ENCODE measurements around the gene GNL3. TPM values are rescaled to one million over a fixed set of nuclear protein-coding genes. Genes with fewer than 3 reads are reported as not detected.

Gene GNL3
- total RNA-seq, 1 donor from 2014 or later: 232 TPM

GRCh38 chr3:52690560-52690959, 4.7 kb downstream of the GNL3 start:
- no peak for TF ChIP-seq CTCF (IDR thresholded peaks at IDR 0.05; ENCODE audit: insufficient read depth, low read length, severe bottlenecking)
- no peak overlapping the region for H3K4me3 ChIP-seq (ENCODE audit: low read depth, low read length)
- no peaks in the 10 kb centered on the region for H3K27me3 ChIP-seq (ENCODE audit: control insufficient read depth, insufficient read depth, low read length)
- H3K36me3 ChIP-seq (ENCODE audit: control insufficient read depth, insufficient read depth, low read length): peaks cover 44% of the 10 kb centered on the region
- FAIRE-seq (no peak), DNase-seq (ENCODE audit: low read depth) (no peak)

- no peaks in the 10 kb centered on the region for H3K27me3 ChIP-seq (ENCODE audit: control insufficient read depth, insufficient read depth, low read length)
Observed at GRCh38 chr3:52693071-52693470, 7.2 kb downstream of the GNL3 start.

DNA sequence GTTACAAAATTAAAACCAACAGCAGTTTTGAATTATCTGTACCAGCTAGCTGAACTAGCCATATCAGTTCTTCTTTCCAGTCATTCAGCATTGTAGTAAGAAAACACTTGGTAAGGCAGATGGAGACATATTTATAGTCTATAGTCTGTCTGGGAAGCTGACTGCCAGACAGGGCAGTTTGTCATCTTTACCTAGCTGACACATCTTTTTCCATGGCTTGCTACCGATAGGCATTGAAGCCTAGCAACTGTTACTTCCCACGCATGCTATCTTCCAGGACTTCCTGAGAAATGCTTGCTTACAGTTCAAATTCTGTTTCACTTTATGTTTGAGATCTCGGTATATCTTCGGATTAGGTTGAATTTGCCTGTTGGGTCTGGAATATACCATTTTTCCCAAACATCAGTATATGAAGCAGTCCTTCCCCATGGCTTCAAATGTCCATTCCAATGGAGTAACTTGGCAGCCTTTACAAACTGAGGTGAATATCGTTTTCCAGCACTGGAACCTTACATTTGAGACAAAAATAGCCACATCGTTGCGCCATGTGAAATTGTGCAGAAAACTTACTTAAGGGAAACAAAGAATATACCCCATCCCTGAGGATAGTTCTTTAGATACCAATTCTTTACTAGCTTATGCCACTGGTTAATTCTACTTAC, 8.8 kb downstream of the GNL3 start:
- no peak for DNase-seq (ENCODE audit: low read depth)
- no peaks in the 10 kb centered on the region for H3K27me3 ChIP-seq (ENCODE audit: control insufficient read depth, insufficient read depth, low read length)
- FAIRE-seq: no peak
- H3K4me3 ChIP-seq (ENCODE audit: low read depth, low read length): no peak overlapping the region
- TF ChIP-seq CTCF (IDR thresholded peaks at IDR 0.05; ENCODE audit: insufficient read depth, low read length, severe bottlenecking): no peak
- peaks cover 25% of the 10 kb centered on the region for H3K36me3 ChIP-seq (ENCODE audit: control insufficient read depth, insufficient read depth, low read length)

More at GRCh38 chr3:52693071-52693470, 7.2 kb downstream of the GNL3 start:
- no peak overlapping the region for H3K4me3 ChIP-seq (ENCODE audit: low read depth, low read length)
- no peak for TF ChIP-seq CTCF (IDR thresholded peaks at IDR 0.05; ENCODE audit: insufficient read depth, low read length, severe bottlenecking)
- DNase-seq (ENCODE audit: low read depth) (no peak), FAIRE-seq (no peak)
- peaks cover 38% of the 10 kb centered on the region for H3K36me3 ChIP-seq (ENCODE audit: control insufficient read depth, insufficient read depth, low read length)

DNA sequence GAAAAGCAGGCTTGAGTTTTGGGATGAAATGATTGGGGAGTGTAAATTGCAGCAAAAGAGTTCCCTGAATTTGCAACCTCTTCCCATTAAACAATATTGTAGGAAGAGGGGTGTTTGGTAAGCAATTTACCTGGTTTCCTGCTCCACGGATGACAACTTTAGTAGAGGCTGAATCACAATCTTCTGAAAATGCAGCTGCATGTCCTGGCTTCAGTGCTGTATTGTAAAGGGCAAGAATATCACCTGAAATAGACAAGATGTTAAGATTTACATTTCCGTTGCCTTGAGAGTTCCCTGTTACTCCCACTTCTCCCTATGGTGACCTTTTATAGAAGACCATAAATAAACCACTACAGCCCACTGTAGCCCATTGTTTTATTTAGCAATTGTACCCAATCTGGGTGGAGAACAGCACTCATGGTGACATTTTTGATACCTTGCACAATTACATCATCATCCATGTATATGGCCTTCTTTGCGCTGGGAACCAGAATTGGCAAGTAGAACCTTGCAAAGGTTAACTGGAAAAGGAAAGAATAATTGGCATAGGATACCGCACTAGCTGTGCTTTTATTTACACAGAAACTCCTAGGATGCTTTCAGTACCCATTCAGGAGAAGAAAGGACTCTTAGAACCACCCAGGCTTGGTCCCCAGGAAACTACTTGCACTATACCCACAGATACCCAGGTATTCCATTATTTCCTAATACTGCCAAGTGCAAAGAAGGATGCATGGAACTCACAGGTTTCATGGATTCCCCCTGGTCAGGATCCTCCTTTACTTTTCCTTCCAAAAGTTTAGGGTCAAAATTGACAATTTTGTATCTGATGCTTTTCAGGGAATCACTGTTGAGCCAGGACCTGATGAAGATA, 10.2 kb downstream of the GNL3 start:
- FAIRE-seq (no peak), DNase-seq (ENCODE audit: low read depth) (no peak)
- H3K36me3 ChIP-seq (ENCODE audit: control insufficient read depth, insufficient read depth, low read length): peaks cover 20% of the 10 kb centered on the region
- no peak overlapping the region for H3K4me3 ChIP-seq (ENCODE audit: low read depth, low read length)
- TF ChIP-seq CTCF (IDR thresholded peaks at IDR 0.05; ENCODE audit: insufficient read depth, low read length, severe bottlenecking): no peak
- no peaks in the 10 kb centered on the region for H3K27me3 ChIP-seq (ENCODE audit: control insufficient read depth, insufficient read depth, low read length)

DNA sequence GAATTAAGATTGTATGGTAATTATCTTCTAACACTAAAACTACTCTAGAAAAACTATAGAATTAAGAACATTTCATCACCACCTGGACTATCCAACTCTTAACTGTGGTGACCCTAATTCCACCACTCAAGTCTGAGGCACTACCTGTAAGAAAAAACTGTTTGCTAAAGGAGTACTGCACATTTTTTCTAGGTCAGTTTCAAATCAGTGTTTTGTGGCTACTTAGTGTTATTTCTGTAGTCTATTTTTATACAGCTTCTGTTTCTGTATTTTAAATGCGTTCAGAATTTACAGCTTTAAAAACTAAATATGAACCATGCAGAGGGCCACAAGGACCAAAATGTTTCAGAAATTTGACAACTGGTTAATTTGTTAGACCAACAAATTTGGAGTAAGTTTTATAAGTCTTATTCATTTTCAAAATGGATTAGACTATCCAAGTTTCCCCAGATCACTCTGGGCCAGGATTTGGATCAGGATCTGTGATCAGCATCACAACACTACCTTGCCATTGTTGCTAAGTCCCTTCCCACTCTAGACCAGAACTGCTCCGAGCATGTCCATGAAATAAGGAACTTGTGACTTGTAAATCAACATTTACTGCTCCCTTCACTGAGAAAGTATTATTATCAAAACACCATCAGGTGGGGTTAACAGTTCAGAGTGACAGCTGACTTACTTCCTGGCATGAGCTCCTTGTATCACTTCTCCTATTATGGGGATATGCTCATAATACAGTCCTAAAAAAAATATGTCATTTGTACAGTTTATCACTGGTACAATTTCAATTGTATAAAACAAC, 11.2 kb downstream of the GNL3 start:
- no peak overlapping the region for H3K4me3 ChIP-seq (ENCODE audit: low read depth, low read length)
- peaks cover 19% of the 10 kb centered on the region for H3K36me3 ChIP-seq (ENCODE audit: control insufficient read depth, insufficient read depth, low read length)
- TF ChIP-seq CTCF (IDR thresholded peaks at IDR 0.05; ENCODE audit: insufficient read depth, low read length, severe bottlenecking): no peak
- no peak for FAIRE-seq
- no peaks in the 10 kb centered on the region for H3K27me3 ChIP-seq (ENCODE audit: control insufficient read depth, insufficient read depth, low read length)
- no peak for DNase-seq (ENCODE audit: low read depth)

Measured in bronchial epithelial cell (primary cell).